HEK293 (cell line): ENCODE results near the gene JAKMIP1.

ENCODE experiments used
- ATF2 ChIP-seq: fragments of 450-650 bp; formaldehyde crosslinking; IDR thresholded peaks from 2 replicates; pipeline ENCODE4 v1.5.1; 2016; ENCODE audit warnings: missing biosample characterization, missing genetic modification characterization, low read depth
- CTCF ChIP-seq: fragments of 450-650 bp; formaldehyde crosslinking; IDR thresholded peaks from 2 replicates; pipeline ENCODE4 v1.5.1; 2016; ENCODE audit warnings: missing biosample characterization, missing genetic modification characterization
- ELK4 ChIP-seq: IDR thresholded peaks from 2 replicates; pipeline ENCODE4 v1.6.1; 2011; ENCODE audit warnings: mild to moderate bottlenecking, low read depth, low read length, borderline replicate concordance
- OVOL3 ChIP-seq: fragments of 450-650 bp; formaldehyde crosslinking; IDR thresholded peaks from 2 replicates; pipeline ENCODE4 v1.5.1; 2016; ENCODE audit warnings: missing biosample characterization, missing genetic modification characterization
- TCF7L2 ChIP-seq: IDR thresholded peaks from 2 replicates; pipeline ENCODE4 v1.6.1; 2011; ENCODE audit warnings: low read depth, mild to moderate bottlenecking, inconsistent platforms, low read length, moderate library complexity, borderline replicate concordance
- ZNF19 ChIP-seq: fragments of 450-650 bp; formaldehyde crosslinking; IDR thresholded peaks from 2 replicates; pipeline ENCODE4; 2016; ENCODE audit warnings: missing biosample characterization, missing genetic modification characterization, low read depth
- ZNF311 ChIP-seq: fragments of 450-650 bp; formaldehyde crosslinking; IDR thresholded peaks from 2 replicates; pipeline ENCODE4 v1.5.1; 2017; ENCODE audit warnings: missing biosample characterization, missing genetic modification characterization, borderline replicate concordance
- ZNF366 ChIP-seq: fragments of 450-650 bp; formaldehyde crosslinking; conservative IDR thresholded peaks from 2 replicates; pipeline ENCODE4 v1.5.1; 2016; ENCODE audit warnings: missing biosample characterization, missing genetic modification characterization
- ZNF549 ChIP-seq: fragments of 450-650 bp; IDR thresholded peaks from 2 replicates; pipeline ENCODE4 v1.5.1; 2018; ENCODE audit warnings: missing biosample characterization, missing genetic modification characterization, mild to moderate bottlenecking, inconsistent platforms, moderate library complexity
- ZNF561 ChIP-seq: fragments of 450-650 bp; IDR thresholded peaks from 2 replicates; pipeline ENCODE4 v1.5.1; 2018; ENCODE audit warnings: missing biosample characterization, missing genetic modification characterization, borderline replicate concordance
- ZNF629 ChIP-seq: fragments of 450-650 bp; formaldehyde crosslinking; IDR thresholded peaks from 2 replicates; pipeline ENCODE4 v1.5.1; 2017; ENCODE audit warnings: missing biosample characterization, missing genetic modification characterization
- ZNF785 ChIP-seq: fragments of 450-650 bp; formaldehyde crosslinking; IDR thresholded peaks from 2 replicates; pipeline ENCODE4 v1.5.1; 2016; ENCODE audit warnings: missing biosample characterization, missing genetic modification characterization
- TF ChIP-seq, protein P1 (sequence below): fragments of 450-650 bp; formaldehyde crosslinking; IDR thresholded peaks from 2 replicates; pipeline ENCODE4 v1.5.1; 2016; ENCODE audit warnings: missing biosample characterization, missing genetic modification characterization

DNA sequence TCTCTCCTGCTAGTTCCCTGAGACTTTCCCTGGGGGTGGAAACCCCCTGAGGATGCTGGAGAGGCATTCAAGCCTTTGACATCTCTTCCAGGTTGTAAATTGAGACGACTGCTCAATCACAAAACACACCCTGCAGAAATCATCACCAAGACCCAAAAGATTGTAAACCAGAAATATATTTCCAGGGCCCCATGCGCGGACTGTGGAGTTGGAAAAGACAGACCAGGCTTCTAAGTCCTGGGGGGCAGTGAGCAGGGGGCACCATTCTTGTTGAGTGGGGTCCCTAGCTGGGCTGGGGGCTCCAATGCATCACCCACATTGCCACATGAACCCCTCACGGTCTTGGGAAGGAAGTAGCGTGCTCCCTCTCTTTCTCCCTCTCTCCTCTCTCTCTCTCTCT lies 94.2 kb downstream of the JAKMIP1 start:
- TF ChIP-seq CTCF (tag by site-specific recombination) (no peak), ZNF311 (tag by site-specific recombination) (no peak), TCF7L2 (no peak), ZNF549 (tag by site-specific recombination) (no peak), ATF2 (tag by site-specific recombination) (no peak), ZNF785 (tag by site-specific recombination) (no peak), ZNF366 (tag by site-specific recombination) (no peak), ZNF19 (no peak), ELK4 (no peak), ZNF561 (no peak), ZNF629 (tag by site-specific recombination) (no peak), OVOL3 (tag by site-specific recombination) (no peak)
- TF ChIP-seq, protein P1, sequence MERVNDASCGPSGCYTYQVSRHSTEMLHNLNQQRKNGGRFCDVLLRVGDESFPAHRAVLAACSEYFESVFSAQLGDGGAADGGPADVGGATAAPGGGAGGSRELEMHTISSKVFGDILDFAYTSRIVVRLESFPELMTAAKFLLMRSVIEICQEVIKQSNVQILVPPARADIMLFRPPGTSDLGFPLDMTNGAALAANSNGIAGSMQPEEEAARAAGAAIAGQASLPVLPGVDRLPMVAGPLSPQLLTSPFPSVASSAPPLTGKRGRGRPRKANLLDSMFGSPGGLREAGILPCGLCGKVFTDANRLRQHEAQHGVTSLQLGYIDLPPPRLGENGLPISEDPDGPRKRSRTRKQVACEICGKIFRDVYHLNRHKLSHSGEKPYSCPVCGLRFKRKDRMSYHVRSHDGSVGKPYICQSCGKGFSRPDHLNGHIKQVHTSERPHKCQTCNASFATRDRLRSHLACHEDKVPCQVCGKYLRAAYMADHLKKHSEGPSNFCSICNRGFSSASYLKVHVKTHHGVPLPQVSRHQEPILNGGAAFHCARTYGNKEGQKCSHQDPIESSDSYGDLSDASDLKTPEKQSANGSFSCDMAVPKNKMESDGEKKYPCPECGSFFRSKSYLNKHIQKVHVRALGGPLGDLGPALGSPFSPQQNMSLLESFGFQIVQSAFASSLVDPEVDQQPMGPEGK (tag by site-specific recombination) = no peak
